HK-2 (cell line): Measurements from ENCODE around the gene EEF1AKMT1.
"Not testable (repeated sequence)": the region's sequence is repeated elsewhere in the genome, so short reads cannot be mapped to it uniquely, and the experiment has no call there.

Experiments used
- DNase-seq: peaks from one replicate; pipeline ENCODE4 v3.0.0-alpha.2; 2018; ENCODE audit not compliant: unreplicated experiment

Gene EEF1AKMT1

DNA sequence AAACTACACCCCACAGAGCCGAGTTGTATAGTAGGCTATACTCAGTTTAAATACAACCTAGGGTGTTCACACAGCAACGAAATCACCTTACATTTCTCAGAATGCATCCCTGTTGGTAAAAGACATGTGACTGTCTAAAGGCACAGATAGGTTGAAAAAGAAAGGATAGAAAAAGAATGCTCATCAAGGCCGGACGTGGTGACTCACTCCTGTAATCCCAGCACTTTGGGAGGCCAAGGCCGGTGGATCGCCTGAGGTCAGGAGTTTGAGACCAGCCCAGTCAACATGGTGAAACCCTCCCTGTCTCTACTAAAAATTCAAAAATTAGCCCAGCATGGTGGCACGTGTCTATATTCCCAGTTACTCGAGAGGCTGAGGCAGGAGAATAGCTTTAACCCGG lies 74.0 kb downstream of the EEF1AKMT1 start:
- no peak for DNase-seq

DNA sequence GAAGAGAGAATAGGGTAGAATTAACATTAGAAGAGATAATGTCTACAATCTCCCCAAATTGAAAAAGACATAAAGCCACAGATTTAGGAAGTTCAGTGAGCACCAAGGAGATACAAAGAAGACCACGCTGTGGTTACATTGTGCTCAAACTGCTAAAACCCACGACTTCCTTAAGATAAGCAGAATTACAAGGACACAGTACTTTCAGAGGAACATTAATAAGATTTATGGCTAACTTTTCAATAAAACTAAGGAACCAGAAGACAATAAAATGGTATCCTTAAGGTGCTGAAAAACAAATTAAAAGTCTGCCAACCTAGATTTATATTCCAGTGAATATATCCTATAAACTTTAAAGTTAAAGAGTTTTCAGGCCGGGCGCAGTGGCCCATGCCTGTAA lies 77.7 kb downstream of the EEF1AKMT1 start:
- no peak for DNase-seq

DNA sequence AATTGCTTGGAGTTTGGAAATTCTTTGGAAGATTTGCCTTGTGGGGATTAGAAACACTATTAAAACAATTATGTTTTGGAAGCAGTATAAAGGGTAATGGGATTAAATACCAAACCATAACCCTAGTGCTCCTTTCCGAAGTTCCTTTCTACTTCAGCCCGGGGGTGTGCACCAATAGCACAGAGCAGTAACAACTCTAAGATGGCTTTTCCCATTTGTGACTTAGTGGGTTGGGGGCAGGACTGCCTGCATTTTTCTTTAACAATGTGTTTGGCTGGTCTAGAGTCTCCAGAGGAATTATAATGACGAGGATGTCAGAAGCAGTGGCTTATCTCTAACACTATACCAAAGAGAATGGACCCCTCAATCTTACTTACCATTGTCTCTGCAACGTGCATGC lies 82.1 kb downstream of the EEF1AKMT1 start:
- no peak for DNase-seq

DNA sequence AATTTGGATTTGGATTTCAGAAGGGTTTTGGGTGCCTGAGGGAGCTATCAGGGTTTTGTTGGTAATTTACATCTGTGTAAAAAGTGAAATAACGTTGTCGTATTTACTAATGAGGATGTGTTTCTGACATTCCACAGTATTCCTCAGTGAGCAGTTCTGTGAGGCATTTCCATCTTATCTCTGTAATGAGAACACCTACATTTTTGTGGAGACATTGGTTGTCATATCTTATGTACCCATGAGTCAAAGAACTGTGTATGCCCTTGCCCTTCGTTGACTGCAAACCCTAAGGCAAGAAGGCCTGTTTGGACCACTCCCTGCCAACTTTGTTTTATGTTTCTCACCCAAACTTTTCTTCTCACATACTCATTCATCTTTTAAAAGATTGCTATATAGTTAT lies 84.5 kb downstream of the EEF1AKMT1 start:
- DNase-seq: no peak

DNA sequence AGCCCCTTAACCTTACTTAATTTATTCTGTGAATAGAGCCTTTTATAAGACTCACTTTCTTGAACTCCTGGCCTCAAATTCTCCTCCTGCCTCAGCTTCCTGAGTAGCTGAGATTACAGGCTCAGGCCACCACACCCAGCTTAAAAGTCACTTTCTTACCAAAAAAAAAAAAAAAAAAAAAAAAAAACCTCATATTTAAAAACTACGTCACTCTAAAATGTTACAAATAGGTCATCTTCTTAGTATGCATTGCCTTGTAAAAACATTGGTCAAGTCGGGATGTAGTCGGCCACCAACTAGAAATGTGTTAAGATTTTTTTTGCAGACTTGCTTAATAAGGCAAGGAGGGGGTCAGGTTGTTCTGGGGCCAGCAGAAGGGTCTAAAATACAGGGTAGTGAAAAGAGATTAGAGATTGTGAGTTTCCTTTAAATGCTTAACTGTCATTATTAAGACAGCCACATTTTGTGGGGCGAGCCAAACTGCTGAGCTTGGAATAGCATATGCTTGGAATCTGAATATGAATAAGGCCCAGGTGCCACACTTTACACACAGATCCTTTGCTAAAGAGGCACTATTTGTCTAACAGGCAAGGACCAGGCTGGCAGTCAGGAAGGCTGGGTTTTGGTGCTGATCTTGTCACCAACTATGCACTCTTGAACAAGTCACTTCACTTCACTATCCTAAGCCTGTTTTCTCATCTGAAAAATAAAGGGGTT lies 86.7 kb downstream of the EEF1AKMT1 start:
- DNase-seq: no peak

DNA sequence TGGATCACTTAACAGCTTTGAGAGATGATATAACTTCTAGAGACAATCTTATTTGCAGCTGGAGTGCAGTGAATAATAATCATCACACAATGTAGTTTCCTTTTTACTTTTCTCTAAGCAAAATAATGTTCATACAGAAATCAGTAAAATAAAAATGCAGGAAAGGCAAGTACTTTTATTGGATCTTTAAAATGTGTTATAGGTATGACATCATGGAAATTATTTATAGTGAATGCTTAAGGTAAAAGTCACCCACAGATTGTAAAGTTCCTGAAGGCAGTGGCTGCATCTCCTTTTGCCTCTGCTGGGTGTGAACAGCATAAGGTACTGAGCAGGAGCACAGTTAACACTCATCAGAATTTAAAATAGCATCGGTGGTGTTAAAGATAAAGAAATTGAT lies 87.6 kb downstream of the EEF1AKMT1 start:
- no peak for DNase-seq

DNA sequence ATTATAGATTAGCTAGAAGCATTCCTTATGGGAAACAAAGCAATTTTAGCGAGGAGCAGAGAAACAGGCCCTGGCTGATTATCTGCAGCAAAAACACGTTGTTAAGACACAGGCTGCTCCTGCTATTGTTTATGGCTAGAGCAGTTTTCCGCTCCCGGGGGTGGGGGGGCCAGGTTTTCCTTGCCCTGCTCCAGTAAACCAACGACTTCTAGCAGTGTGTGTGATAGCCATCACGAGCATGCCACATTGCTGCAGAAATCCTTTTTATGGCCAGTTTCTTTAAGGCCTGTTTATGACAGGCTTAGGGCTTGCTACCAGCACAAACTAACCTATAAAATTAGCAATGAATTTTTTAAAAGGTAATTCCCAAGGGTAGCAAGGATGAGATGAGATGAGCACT lies 88.7 kb downstream of the EEF1AKMT1 start:
- no peak for DNase-seq

DNA sequence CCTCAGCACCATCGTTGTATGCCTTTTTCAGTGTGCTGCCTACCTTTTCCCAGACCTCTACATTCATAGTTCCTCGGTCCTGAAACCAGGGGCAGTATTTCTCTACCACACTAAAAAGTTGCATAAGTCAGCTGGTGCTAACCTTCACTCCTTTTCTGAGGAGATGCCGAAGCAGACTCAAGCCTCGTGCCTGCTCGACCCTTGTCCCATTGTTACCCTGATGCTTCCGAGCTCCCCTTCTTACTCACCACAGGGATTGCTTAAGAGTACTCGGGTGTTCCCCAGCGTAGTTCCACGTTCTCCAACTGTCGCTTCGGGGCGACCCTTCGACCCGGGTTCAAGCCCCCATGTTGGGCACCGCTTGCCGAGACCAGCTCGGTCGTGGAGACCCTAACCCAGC lies 89.2 kb downstream of the EEF1AKMT1 start:
- no peak for DNase-seq

DNA sequence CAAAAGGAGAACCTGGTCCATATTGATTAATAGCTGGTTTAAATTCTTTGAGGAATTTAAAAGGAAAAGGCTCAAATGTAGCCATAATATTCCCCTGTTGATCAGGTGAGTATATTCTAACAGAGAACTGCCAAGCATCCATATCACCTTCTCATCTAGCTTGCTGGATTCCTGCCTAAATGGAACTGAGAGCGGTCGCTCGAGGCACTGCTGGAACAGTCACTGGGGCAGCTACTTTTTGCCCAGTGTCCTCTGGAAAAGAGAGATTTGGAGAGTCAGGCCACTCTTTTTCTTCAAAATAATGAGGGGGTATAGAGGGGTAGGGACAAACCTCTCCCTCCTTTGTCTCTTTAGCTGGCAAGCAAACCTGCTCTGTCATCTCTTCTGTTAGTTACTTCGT lies 89.7 kb downstream of the EEF1AKMT1 start:
- DNase-seq: no peak

DNA sequence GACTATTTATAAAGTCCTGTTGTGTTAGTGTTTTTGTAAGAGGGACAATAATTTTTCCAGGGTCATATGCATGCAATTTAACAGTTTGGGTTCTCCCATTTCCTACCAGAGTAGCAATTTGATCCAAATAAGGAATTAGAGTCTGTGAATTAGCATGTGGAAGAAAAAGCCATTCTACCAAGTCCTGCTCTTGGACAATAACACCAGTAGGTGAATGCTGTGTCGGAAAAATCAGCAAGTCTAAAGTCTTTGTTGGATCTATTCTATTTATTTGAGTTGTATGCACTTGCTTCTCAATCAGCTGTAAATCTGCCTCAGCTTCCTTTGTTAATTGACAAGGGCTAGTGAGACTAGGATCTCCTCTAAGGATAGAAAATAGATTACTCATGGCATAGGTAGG lies 91.7 kb downstream of the EEF1AKMT1 start:
- DNase-seq: no peak

DNA sequence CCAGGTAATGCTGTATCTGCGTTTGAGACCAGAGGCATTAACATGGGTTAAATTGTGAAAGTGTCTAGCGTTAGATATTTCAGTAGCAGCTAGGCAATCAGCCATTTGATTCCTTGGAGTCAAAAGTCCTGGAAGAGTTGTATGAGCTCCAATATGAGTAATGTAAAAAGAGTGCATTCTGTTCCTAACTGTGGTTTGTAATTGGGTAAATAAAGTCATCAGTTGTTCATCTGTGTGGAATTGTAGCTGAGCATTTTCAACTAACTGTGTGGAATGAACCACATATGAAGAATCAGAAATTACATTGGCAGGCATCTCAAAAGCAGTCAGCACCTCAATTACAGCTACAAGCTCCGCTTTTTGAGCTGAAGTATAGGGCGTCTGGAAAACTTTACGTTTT lies 92.3 kb downstream of the EEF1AKMT1 start:
- DNase-seq: not testable (repeated sequence)

DNA sequence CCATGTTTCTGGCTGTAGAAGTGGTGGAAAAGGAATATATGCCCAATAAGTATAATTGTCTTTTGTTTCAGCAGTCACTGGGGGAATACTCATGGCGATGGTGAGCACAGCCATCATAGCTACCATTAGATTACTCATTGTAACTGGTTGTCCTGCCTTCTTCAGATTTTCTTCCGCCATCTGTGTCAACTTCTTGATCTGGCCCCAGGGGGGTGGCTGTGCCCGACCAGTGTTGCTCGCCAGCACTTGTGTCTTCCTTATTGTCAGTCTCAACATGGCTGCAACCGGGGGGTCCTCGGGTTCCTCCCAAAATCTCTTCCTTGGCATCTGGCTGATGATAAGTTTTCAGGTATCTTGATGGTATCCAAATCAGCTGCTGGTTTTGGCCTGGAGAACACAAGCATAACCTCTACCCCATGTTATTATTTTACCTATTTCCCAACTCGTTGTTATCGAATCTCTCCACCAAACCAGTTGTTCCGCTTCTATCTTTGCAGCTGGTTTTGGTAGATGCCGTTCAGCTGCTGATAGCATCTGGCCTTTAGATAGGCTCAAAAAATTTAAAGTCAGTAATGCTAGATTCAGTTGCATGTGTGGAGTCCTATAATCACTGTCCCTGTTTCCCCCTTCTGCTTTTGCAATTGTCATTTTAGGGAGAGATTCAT lies 93.2 kb downstream of the EEF1AKMT1 start:
- no peak for DNase-seq

DNA sequence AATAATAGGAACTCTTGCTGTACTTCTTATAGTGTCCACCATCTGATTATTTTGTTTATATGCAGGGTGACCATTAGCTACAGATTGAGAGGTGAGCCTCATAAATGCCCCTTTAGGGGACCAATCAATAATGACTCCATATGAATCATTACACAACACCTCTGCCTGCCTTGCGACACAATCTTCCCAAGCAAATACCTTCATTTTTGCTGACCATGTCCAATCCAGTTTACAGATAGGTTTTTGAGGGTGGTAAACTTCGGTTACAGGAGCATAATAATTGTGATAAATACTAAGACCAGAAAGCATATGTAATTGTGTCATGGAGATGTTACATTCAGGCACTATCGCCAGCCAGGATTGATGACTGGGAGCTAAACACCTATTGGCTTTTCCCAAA lies 93.9 kb downstream of the EEF1AKMT1 start:
- DNase-seq: no peak
